Measurements from ENCODE around the gene PDIA5. TPM values are rescaled to one million over a fixed set of nuclear protein-coding genes. Genes with fewer than 3 reads are reported as not detected.

PDIA5 gene
- total RNA-seq, 1 donor from 2014 or later = 6.0 TPM

- peaks cover 50% of the 10 kb centered on the region for H3K4me1 ChIP-seq
- H3K9me3 ChIP-seq (replicated peaks) = no peaks in the 10 kb centered on the region
- H3K36me3 ChIP-seq = peaks cover 24% of the 10 kb centered on the region
- no peak for DNase-seq
- no peaks in the 10 kb centered on the region for H3K27me3 ChIP-seq (ENCODE audit: low read depth)
- H3K4me3 ChIP-seq = no peak overlapping the region
- TF ChIP-seq CTCF (IDR thresholded peaks at IDR 0.05; ENCODE audit: borderline replicate concordance) = no peak
- H3K27ac ChIP-seq (replicated peaks) = no peak overlapping the region
- intact Hi-C loops (cut with micrococcal nuclease) = no loop called here
Observed at GRCh38 chr3:123092243-123092642, 25.4 kb downstream of the PDIA5 start.

DNA sequence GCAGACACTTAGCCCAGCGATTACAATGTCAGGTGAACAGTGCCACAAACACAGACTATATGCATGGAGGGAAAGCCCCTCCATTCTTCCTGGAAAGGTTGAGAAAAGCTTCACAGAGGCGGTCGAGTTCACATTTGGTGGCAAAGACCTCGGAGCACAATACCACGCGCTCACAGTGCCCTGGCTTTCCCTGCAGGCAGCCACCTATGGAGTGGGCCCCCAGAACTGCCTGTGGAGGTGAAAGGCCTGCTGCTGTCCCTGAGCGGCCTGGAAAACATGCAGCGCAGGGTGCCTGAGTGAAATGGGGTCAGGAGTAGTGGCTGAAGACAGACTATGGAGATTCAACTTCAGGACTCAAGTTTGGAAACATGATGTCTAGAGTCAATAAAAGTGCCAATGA, 26.9 kb downstream of the PDIA5 start:
- H3K4me1 ChIP-seq = peaks cover 64% of the 10 kb centered on the region
- H3K27me3 ChIP-seq (ENCODE audit: low read depth) = no peaks in the 10 kb centered on the region
- H3K9me3 ChIP-seq (replicated peaks) = no peaks in the 10 kb centered on the region
- no peak overlapping the region for H3K27ac ChIP-seq (replicated peaks)
- TF ChIP-seq CTCF (IDR thresholded peaks at IDR 0.05; ENCODE audit: borderline replicate concordance) = no peak
- intact Hi-C loops (cut with micrococcal nuclease) = no loop called here
- peaks cover 26% of the 10 kb centered on the region for H3K36me3 ChIP-seq
- no peak for DNase-seq
- H3K4me3 ChIP-seq = no peak overlapping the region

DNA sequence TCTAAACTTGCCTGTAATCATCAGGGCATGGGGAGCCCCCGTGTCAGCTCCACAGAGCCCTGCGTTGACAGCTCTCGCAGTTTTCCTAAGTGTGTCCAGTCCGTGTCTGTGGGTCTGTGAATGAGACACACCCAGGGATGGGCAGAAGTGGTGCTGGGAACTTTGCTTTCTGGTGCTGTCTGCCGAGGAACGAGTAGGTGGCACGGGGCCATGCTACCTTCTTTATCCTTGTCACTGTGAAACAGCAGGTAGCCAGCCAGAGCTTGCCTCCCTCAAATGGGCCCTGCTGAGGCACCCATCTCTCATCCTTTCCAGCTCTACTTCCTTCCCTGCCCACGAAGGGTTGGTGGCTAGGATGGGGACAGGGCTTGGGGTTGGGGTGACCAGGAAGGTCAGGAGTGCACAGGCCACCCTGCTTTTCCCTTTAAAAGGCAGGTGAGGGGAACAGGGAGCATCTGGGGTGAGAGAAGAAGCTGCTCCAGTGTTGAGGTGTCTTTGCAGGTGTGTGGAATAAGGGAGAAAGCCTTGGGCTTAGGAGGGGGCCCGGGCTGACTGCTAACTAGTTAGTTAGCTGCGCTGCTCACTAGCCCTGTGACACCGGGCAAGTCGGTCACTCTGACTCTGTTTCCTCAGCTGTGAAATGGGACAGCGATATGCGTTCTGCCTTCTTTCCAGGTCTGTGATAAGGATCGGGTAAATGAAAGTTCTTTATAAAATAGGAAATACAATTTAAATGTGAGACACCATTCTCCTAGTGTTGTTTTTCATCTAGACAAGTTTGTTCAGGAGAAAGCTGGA, 27.9 kb downstream of the PDIA5 start:
- Histone ChIP-seq H3K27me3 (ENCODE audit: low read depth) (no peaks in the 10 kb centered on the region), H3K27ac (replicated peaks) (no peak overlapping the region), H3K9me3 (replicated peaks) (no peaks in the 10 kb centered on the region), H3K36me3 (peaks cover 26% of the 10 kb centered on the region), H3K4me1 (peaks cover 63% of the 10 kb centered on the region), H3K4me3 (no peak overlapping the region)
- no peak for DNase-seq
- intact Hi-C loops (cut with micrococcal nuclease) = no loop called here
- TF ChIP-seq CTCF (IDR thresholded peaks at IDR 0.05; ENCODE audit: borderline replicate concordance) = no peak

- no peaks in the 10 kb centered on the region for H3K27me3 ChIP-seq (ENCODE audit: low read depth)
- H3K4me3 ChIP-seq = no peak overlapping the region
- peak overlapping the region; percentile 59 for H3K27ac ChIP-seq (replicated peaks)
- intact Hi-C loops (cut with micrococcal nuclease) = no loop called here
- no peaks in the 10 kb centered on the region for H3K9me3 ChIP-seq (replicated peaks)
- no peak for TF ChIP-seq CTCF (IDR thresholded peaks at IDR 0.05; ENCODE audit: borderline replicate concordance)
- H3K4me1 ChIP-seq = peaks cover 49% of the 10 kb centered on the region
- no peak for DNase-seq
- H3K36me3 ChIP-seq = peaks cover 26% of the 10 kb centered on the region
Observed at GRCh38 chr3:123096126-123096525, 29.3 kb downstream of the PDIA5 start.

DNA sequence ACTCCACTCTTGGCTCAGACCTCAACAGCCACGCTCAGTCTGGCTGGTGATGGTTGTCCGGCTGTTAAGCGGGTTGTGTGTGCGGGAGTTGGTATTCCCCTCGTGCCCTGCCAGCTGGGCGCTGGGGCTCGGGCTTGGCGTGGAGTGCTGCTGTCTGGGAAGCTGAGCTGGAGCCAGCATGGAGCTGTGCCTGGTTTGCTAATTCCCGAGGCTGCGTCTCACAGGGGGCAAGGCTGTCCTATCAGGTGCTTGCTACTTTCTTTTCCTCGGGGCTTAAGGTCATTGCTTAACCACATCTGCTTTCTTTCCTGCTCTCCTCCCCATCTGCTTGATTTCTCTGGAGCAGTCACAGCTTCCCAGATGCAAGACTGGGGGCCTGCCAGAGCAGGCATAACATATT, 29.9 kb downstream of the PDIA5 start:
- peak overlapping the region; percentile 59 for H3K27ac ChIP-seq (replicated peaks)
- no peaks in the 10 kb centered on the region for H3K27me3 ChIP-seq (ENCODE audit: low read depth)
- peak; percentile 74 for DNase-seq
- TF ChIP-seq CTCF (IDR thresholded peaks at IDR 0.05; ENCODE audit: borderline replicate concordance) = no peak
- H3K4me3 ChIP-seq = peak overlapping the region; percentile 14
- H3K4me1 ChIP-seq = peaks cover 44% of the 10 kb centered on the region
- H3K36me3 ChIP-seq = peaks cover 26% of the 10 kb centered on the region
- no peaks in the 10 kb centered on the region for H3K9me3 ChIP-seq (replicated peaks)
- intact Hi-C loops (cut with micrococcal nuclease) = no loop called here
